Lung (tissue), 16 donors: ENCODE measurements around the gene MPZ. TPM values are rescaled to one million over a fixed set of nuclear protein-coding genes. Genes with fewer than 3 reads are reported as not detected.

Experiments
- ATAC-seq: fragments of 200-7000 bp; cut with Tn5 transposase; one replicate; pipeline ENCODE4 v1.9.1; 2020; ENCODE audit warnings: moderate number of reproducible peaks; ENCODE audit not compliant: insufficient read depth, low FRiP score
- DNase-seq, 3 donors: peaks; one replicate each; pipeline ENCODE4 v3.0.0-alpha.2; 2013 to 2017
- H3K27ac ChIP-seq, 2 donors: one replicate each; pipeline ENCODE4 v1.5.1; 2013; ENCODE audit warnings: mild to moderate bottlenecking in 2 of 2, moderate library complexity in 2 of 2, control low read depth in 1 of 2, inconsistent platforms in 1 of 2, low read depth in 1 of 2, low read length in 1 of 2
- H3K27me3 ChIP-seq, 3 donors: one replicate each; pipeline ENCODE4 v1.5.1; 2013; ENCODE audit warnings: low read length in 2 of 3; ENCODE audit not compliant: control insufficient read depth in 3 of 3, insufficient read depth in 3 of 3
- H3K36me3 ChIP-seq, 4 donors: one replicate each; pipeline ENCODE4 v1.5.1; 2013; ENCODE audit warnings: low read length in 4 of 4, mild to moderate bottlenecking in 1 of 4, moderate library complexity in 1 of 4; ENCODE audit not compliant: control insufficient read depth in 4 of 4, insufficient read depth in 4 of 4
- H3K4me1 ChIP-seq, 5 donors: one replicate each; pipeline ENCODE4 v1.5.1; 2013; ENCODE audit warnings: low read length in 5 of 5, mild to moderate bottlenecking in 2 of 5, moderate library complexity in 1 of 5; ENCODE audit not compliant: control insufficient read depth in 5 of 5, insufficient read depth in 5 of 5
- H3K4me3 ChIP-seq: one replicate; pipeline ENCODE4 v1.5.1; 2013; ENCODE audit warnings: mild to moderate bottlenecking, control low read depth, moderate library complexity
- H3K9ac ChIP-seq, 2 donors: one replicate each; pipeline ENCODE4 v1.5.1; 2013; ENCODE audit warnings: low read length in 2 of 2, control low read depth in 1 of 2; ENCODE audit not compliant: insufficient read depth in 1 of 2
- H3K9me3 ChIP-seq, 4 donors: one replicate each; pipeline ENCODE4 v1.5.1; 2013; ENCODE audit warnings: low read length in 3 of 4, mild to moderate bottlenecking in 1 of 4, moderate library complexity in 1 of 4; ENCODE audit not compliant: control insufficient read depth in 4 of 4, insufficient read depth in 3 of 4
- CTCF ChIP-seq: IDR thresholded peaks from 2 replicates; pipeline ENCODE4 v1.5.1; 2012; ENCODE audit warnings: mild to moderate bottlenecking; ENCODE audit errors: control extremely low read depth, extremely low read depth
- WGBS, 2 donors: extraction: QIAGEN DNeasy Blood & Tissue Kit; methylation state at CpG; one replicate each; pipeline ENCODE4 v1.1.7; 2013; 5-methylcytosine and 5-hydroxymethylcytosine counted together
- long read RNA-seq, 5 donors: transcript quantifications; one replicate each; lab custom pipeline, GENCODE V29; 2026
- polyA plus RNA-seq, 2 donors: library from polyadenylated mRNA; stranded (reverse); fragments of 200-250 nt; gene quantifications; one replicate each; pipeline ENCODE4 v1.2.1, GENCODE V29; 2013
- total RNA-seq, 2 donors: library from RNA; depleted of rRNA in 1 of 2; stranded (reverse); fragments of >200 nt in 1 of 2; gene quantifications; one replicate each; pipeline ENCODE4 v1.2.1, GENCODE V29; 2014 to 2021
- donor health status: control.
- donor health status: control.
- donor health status: Bipolar disorder and iron deficiency.
- donor health status: healthy.
- donor health status: DM: yes; HTN: yes; CAD: no.

The MPZ gene
- total RNA-seq: 1 to 10 TPM; 3.6 to 5.1 TPM
- 1 to 10 TPM; 2.0 to 3.7 TPM for polyA plus RNA-seq
- long read RNA-seq, donor 1, partial matches to known transcripts: 0 of 2 reads
- long read RNA-seq, donor 1, other reads (novel, unspliced or antisense): 0 of 2 reads
- long read RNA-seq, donor 2, partial matches to known transcripts: 0 of 1 reads
- long read RNA-seq, donor 2, other reads (novel, unspliced or antisense): 0 of 1 reads
- long read RNA-seq, donor 3, partial matches to known transcripts: 0 of 1 reads
- long read RNA-seq, donor 3, other reads (novel, unspliced or antisense): 0 of 1 reads
- long read RNA-seq, donor 4, partial matches to known transcripts: 0 of 1 reads
- long read RNA-seq, donor 4, other reads (novel, unspliced or antisense): 0 of 1 reads
- long read RNA-seq, donor 5: 0 reads

- no peak within 1 kb of the TSS for H3K4me3 ChIP-seq
- H3K36me3 ChIP-seq: peaks cover 0 to 5% (median 0%) of the 10 kb centered on the region in 4 donors
- 48 to 78% methylated on average over 2 of the region's 2 CpGs for WGBS, 2 donors
- TF ChIP-seq CTCF: no peak
- DNase-seq (no peak), ATAC-seq (no peak)
- no peaks in the 10 kb centered on the region for H3K9me3 ChIP-seq
- peaks cover 0 to 6% (median 0%) of the 10 kb centered on the region in 3 donors for H3K27me3 ChIP-seq
- no peak within 1 kb of the TSS for H3K9ac ChIP-seq
- H3K27ac ChIP-seq: no peak within 1 kb of the TSS
- peaks cover 0 to 11% (median 8%) of the 10 kb centered on the region in 5 donors for H3K4me1 ChIP-seq
Measured at GRCh38 chr1:161309868-161310267, at the start of gene MPZ. Gene MPZ (minus strand): TSS chr1:161309968. CDS start chr1:161309905, 63 bp downstream.

GRCh38 chr1:161359291-161359690, 49.5 kb upstream of the MPZ start:
- peak in 2 of 3 donors; percentile 27 to 36 for DNase-seq
- H3K4me1 ChIP-seq: peaks cover 0 to 12% (median 0%) of the 10 kb centered on the region in 5 donors
- H3K9ac ChIP-seq: no peak overlapping the region
- no peak overlapping the region for H3K4me3 ChIP-seq
- no peaks in the 10 kb centered on the region for H3K27me3 ChIP-seq
- H3K27ac ChIP-seq: no peak overlapping the region
- H3K36me3 ChIP-seq: peaks cover 0 to 13% (median 6%) of the 10 kb centered on the region in 4 donors
- no peaks in the 10 kb centered on the region for H3K9me3 ChIP-seq
- no peak for ATAC-seq
- TF ChIP-seq CTCF: no peak

GRCh38 chr1:161357073-161357472, 47.3 kb upstream of the MPZ start:
- 94 to 96% methylated on average over 8 of the region's 8 CpGs for WGBS, 2 donors
- Histone ChIP-seq H3K4me3 (no peak overlapping the region), H3K27me3 (no peaks in the 10 kb centered on the region), H3K36me3 (peaks cover 0 to 6% (median 2%) of the 10 kb centered on the region in 4 donors), H3K9me3 (no peaks in the 10 kb centered on the region), H3K27ac (no peak overlapping the region), H3K9ac (no peak overlapping the region), H3K4me1 (peaks cover 0 to 7% (median 0%) of the 10 kb centered on the region in 5 donors)
- ATAC-seq: no peak
- TF ChIP-seq CTCF: no peak
- DNase-seq: no peak
